Panc1 (cell line): ENCODE data around the gene ARAF. TPM values are rescaled to one million over a fixed set of nuclear protein-coding genes. Genes with fewer than 3 reads are reported as not detected.
"Not testable (repeated sequence)": the region's sequence is repeated elsewhere in the genome, so short reads cannot be mapped to it uniquely, and the experiment has no call there.

Experiments
- ATAC-seq: fragments of 200-7000 bp; cut with Tn5 transposase; 2 replicates; pipeline ENCODE4 v1.9.1; 2020; ENCODE audit warnings: mild to moderate bottlenecking, moderate library complexity
- BruUV-seq: library from RNA; stranded (reverse); fragments of 400-500 nt; replicated peaks from 2 replicates; lab custom pipeline; 2021; lab: Mats Ljungman, UMichigan
- CTCF ChIA-PET: fragments of 300-600 bp; sonication (Branson Sonifier 250); formaldehyde crosslinking; loops from one replicate; lab custom pipeline; 2022; ENCODE audit warnings: antibody characterized with exemption; lab: Charles Lee
- POLR2A ChIA-PET: fragments of 300-600 bp; sonication (Branson Sonifier 250); formaldehyde crosslinking; loops from one replicate; lab custom pipeline; 2022; ENCODE audit warnings: antibody characterized with exemption; lab: Charles Lee
- DNase-seq: peaks from one replicate; pipeline ENCODE4 v3.0.0-alpha.2; 2010; ENCODE audit warnings: low read depth, low spot score
- H3K27ac ChIP-seq: 2 replicates; pipeline ENCODE4 v1.5.1; 2011; ENCODE audit warnings: mild to moderate bottlenecking, low read length, inconsistent platforms
- H3K27me3 ChIP-seq: fragments of 200-500 bp; sonication (Bioruptor generic); 2 replicates; pipeline ENCODE4 v1.6.0; 2014; ENCODE audit warnings: low read length, inconsistent platforms; ENCODE audit not compliant: control insufficient read depth, insufficient read depth
- H3K36me3 ChIP-seq: fragments of 200-500 bp; sonication (Bioruptor generic); 2 replicates; pipeline ENCODE4 v1.5.1; 2014; ENCODE audit warnings: inconsistent platforms, mild to moderate bottlenecking, low read length, moderate library complexity; ENCODE audit not compliant: control insufficient read depth, insufficient read depth
- H3K4me1 ChIP-seq: 2 replicates; pipeline ENCODE4 v1.5.1; 2011; ENCODE audit warnings: inconsistent platforms, mild to moderate bottlenecking, low read length, moderate library complexity; ENCODE audit not compliant: control insufficient read depth, insufficient read depth
- H3K4me3 ChIP-seq, 2 experiments: 2 replicates each; pipeline ENCODE4 v1.5.1; 2011 to 2012; ENCODE audit warnings: low read depth in 2 of 2, low read length in 2 of 2, mild to moderate bottlenecking in 2 of 2, inconsistent platforms in 1 of 2, moderate library complexity in 1 of 2
- H3K9me3 ChIP-seq: fragments of 200-500 bp; sonication (Bioruptor generic); 2 replicates; pipeline ENCODE4 v1.5.1; 2014; ENCODE audit warnings: low read depth, mild to moderate bottlenecking, inconsistent platforms, low read length, moderate library complexity; ENCODE audit not compliant: control insufficient read depth, insufficient read depth
- CTCF ChIP-seq: fragments of 450-650 bp; IDR thresholded peaks from 2 replicates; pipeline ENCODE4 v1.5.1; 2017; ENCODE audit warnings: mild to moderate bottlenecking
- POLR2AphosphoS5 ChIP-seq: IDR thresholded peaks from 2 replicates; pipeline ENCODE4 v1.6.1; 2012; ENCODE audit warnings: mild to moderate bottlenecking, low read depth, low read length, moderate library complexity
- REST ChIP-seq, 2 experiments: IDR thresholded peaks; 2 replicates each; pipeline ENCODE4 v1.6.1; 2011 to 2012; ENCODE audit warnings: low read depth in 2 of 2, control low read depth in 1 of 2, low read length in 1 of 2, mild to moderate bottlenecking in 1 of 2, moderate library complexity in 1 of 2; ENCODE audit not compliant: insufficient read depth in 1 of 2
- SIN3A ChIP-seq: IDR thresholded peaks from 2 replicates; pipeline ENCODE4 v1.6.1; 2012; ENCODE audit warnings: low read depth, mild to moderate bottlenecking, low read length, moderate library complexity, borderline replicate concordance; ENCODE audit not compliant: insufficient read depth
- TCF7L2 ChIP-seq: IDR thresholded peaks from 2 replicates; pipeline ENCODE4 v1.6.1; 2011; ENCODE audit warnings: mild to moderate bottlenecking, low read depth, low read length, inconsistent platforms
- in situ Hi-C: cut with HindIII; loops from 2 replicates; pipeline ENCODE4 v1.10.0; 2016; ENCODE audit warnings: low sequenced_read_pairs, low pct_unique_long_range_greater_than_20kb
- intact Hi-C: fragments of 100-400 bp; cut with micrococcal nuclease; formaldehyde crosslinking; loops from one replicate; pipeline ENCODE4 v1.10.0; 2022; ENCODE audit not compliant: unreplicated experiment
- total RNA-seq: library from RNA; stranded (reverse); gene quantifications from one replicate; pipeline ENCODE4 v1.2.1, GENCODE V29; 2021; ENCODE audit not compliant: unreplicated experiment

The ARAF gene
- total RNA-seq, 1 experiment from 2014 or later, result 87.9 TPM

GRCh38 chrX:47597222-47597621 lies 36.2 kb downstream of the ARAF start:
- in situ Hi-C loops (no loop called here), intact Hi-C loops (no loop called here)
- Histone ChIP-seq H3K27me3 (no peaks in the 10 kb centered on the region), H3K9me3 (no peaks in the 10 kb centered on the region; the same call in 1 of the 2 replicates), H3K36me3 (no peaks in the 10 kb centered on the region), H3K27ac (no peak overlapping the region), H3K4me1 (no peaks in the 10 kb centered on the region), H3K4me3 (no peak overlapping the region)
- DNase-seq (no peak), ATAC-seq (no peak)
- no TSS peak for BruUV-seq
- no peak for TF ChIP-seq POLR2AphosphoS5
- TF ChIP-seq SIN3A, result no peak
- TF ChIP-seq TCF7L2, result no peak
- no peak for TF ChIP-seq REST (IDR thresholded peaks at IDR 0.05; ENCODE audit: insufficient read depth in 1 of 2, low read depth in 2 of 2, low read length in 1 of 2)
- no peak for TF ChIP-seq CTCF
- ChIA-PET CTCF (interaction anchor here (0.7 kb wide), 1 partner anchor 56 kb away, joined by 9 read pairs; no protein-coding TSS in a partner anchor), POLR2A (no interaction called here)

DNA sequence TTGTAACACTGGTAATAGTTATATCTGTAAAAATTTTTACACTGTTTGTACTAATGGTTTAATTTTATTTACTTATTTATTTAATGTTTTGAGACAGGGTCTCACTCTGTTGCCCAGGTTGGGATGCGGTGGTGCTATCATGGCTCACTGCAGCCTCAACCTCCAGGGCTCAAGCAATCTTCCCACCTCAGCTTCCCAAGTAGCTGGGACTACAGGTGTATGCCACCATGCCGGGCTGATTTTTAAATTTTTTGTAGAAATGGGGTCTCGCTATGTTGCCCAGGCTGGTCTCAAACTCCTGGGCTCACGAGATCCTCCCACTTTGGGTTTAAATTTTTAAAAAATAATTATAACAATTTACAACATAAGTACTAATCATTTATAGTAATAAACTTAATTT lies 42.1 kb downstream of the ARAF start:
- CTCF ChIA-PET, H3K36me3 ChIP-seq, H3K4me3 ChIP-seq, H3K4me1 ChIP-seq, POLR2A ChIA-PET, DNase-seq, H3K27me3 ChIP-seq, in situ Hi-C loops, ATAC-seq, H3K27ac ChIP-seq, H3K9me3 ChIP-seq, BruUV-seq, intact Hi-C loops: not testable (repeated sequence)

DNA sequence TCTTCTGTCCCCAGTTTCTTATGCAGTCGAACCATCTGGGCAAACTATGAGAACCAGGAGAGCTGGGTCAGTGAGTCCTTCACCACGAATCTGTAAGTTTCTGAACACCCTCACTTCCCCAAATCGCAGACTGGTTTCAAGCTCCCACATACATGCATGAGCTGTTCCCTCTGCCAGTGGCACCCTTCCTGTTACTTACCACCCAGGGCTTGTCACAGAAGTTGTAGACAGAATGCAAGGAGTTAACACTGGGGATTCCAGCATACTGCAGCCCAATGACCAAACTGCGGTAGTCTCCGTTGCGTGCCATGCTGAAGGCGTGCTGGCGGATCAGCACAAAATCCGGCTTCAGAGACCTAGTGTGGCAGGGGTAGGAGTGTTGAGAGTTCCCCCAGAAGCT lies 44.0 kb downstream of the ARAF start:
- Histone ChIP-seq H3K27ac (no peak overlapping the region), H3K4me1 (no peaks in the 10 kb centered on the region), H3K36me3 (no peaks in the 10 kb centered on the region), H3K4me3 (no peak overlapping the region), H3K9me3 (no peaks in the 10 kb centered on the region), H3K27me3 (no peaks in the 10 kb centered on the region)
- no TSS peak for BruUV-seq
- intact Hi-C loops, result no loop called here
- no peak for TF ChIP-seq CTCF
- TF ChIP-seq SIN3A, result no peak
- no peak for TF ChIP-seq TCF7L2
- no peak for TF ChIP-seq POLR2AphosphoS5
- TF ChIP-seq REST (IDR thresholded peaks at IDR 0.05; ENCODE audit: insufficient read depth in 1 of 2, low read depth in 2 of 2, low read length in 1 of 2), result no peak
- ChIA-PET POLR2A (no interaction called here), CTCF (no interaction called here)
- in situ Hi-C loops, result no loop called here
- no peak for DNase-seq
- ATAC-seq, result peak; percentile 51
